ENCODE results near the gene RICTOR.

The RICTOR gene

DNA sequence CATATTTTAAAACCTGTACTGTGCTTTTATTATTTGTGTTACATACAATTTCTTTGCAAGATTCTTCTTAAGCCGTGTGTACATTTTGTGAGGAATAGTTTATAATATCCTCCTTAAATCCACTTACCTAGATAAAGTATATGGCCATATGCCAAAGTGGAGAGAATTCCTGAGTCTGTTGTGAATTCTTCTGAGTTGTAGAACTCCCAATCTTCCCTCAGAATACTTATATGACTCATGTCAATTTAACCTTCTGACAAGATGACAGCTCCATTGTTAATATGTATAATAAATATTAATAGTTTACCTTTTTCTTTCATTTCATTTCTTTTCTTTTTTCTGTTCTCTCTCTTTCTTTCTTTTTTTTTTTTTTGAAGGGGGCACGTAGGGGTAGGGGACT, 6.0 kb upstream of the RICTOR start:
- Histone ChIP-seq H3K4me3 (ENCODE audit: low read depth, low read length) (no peak overlapping the region), H3K36me3 (ENCODE audit: control insufficient read depth in 2 of 2, insufficient read depth in 1 of 2, low read length in 2 of 2) (no peaks in the 10 kb centered on the region), H3K4me1 (ENCODE audit: control insufficient read depth, insufficient read depth, low read length) (peaks cover 8% of the 10 kb centered on the region; the same call in 1 of the 2 replicates), H3K27ac (ENCODE audit: extremely low read depth, low read depth, low read length) (no peak overlapping the region), H3K9me3 (ENCODE audit: control insufficient read depth, insufficient read depth, low read depth, low read length) (no peaks in the 10 kb centered on the region)
- CTCF ChIA-PET = interaction anchor here (0.6 to 3.8 kb wide), 43 partner anchors 8 to 697 kb away, joined by 3 to 46 read pairs (median 4); no protein-coding TSS in a partner anchor
- TF ChIP-seq HOXA7 (CRISPR knock-in tag; IDR thresholded peaks at IDR 0.05; ENCODE audit: borderline replicate concordance) (no peak), ZNF366 (tag by site-specific recombination; conservative IDR thresholded peaks at IDR 0.05) (0 out of 2 replicates have a peak, but pooled peaks have one; percentile 26), ZNF670 (tag by site-specific recombination; IDR thresholded peaks at IDR 0.05; ENCODE audit: low read depth) (no peak), GLI2 (tag by site-specific recombination; IDR thresholded peaks at IDR 0.05; ENCODE audit: borderline replicate concordance, low read depth) (no peak)
- TF ChIP-seq, protein P1, sequence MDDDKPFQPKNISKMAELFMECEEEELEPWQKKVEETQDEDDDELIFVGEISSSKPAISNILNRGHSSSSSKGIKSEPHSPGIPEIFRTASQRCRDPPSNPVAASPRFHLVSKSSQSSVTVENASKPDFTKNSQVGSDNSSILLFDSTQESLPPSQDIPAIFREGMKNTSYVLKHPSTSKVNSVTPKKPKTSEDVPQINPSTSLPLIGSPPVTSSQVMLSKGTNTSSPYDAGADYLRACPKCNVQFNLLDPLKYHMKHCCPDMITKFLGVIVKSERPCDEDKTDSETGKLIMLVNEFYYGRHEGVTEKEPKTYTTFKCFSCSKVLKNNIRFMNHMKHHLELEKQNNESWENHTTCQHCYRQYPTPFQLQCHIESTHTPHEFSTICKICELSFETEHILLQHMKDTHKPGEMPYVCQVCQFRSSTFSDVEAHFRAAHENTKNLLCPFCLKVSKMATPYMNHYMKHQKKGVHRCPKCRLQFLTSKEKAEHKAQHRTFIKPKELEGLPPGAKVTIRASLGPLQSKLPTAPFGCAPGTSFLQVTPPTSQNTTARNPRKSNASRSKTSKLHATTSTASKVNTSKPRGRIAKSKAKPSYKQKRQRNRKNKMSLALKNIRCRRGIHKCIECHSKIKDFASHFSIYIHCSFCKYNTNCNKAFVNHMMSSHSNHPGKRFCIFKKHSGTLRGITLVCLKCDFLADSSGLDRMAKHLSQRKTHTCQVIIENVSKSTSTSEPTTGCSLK (tag by site-specific recombination; IDR thresholded peaks at IDR 0.05) = no peak
- POLR2A ChIA-PET = interaction anchor here (0.7 kb wide), 2 partner anchors 231 to 625 kb away, joined by 3 to 4 read pairs; no protein-coding TSS in a partner anchor

DNA sequence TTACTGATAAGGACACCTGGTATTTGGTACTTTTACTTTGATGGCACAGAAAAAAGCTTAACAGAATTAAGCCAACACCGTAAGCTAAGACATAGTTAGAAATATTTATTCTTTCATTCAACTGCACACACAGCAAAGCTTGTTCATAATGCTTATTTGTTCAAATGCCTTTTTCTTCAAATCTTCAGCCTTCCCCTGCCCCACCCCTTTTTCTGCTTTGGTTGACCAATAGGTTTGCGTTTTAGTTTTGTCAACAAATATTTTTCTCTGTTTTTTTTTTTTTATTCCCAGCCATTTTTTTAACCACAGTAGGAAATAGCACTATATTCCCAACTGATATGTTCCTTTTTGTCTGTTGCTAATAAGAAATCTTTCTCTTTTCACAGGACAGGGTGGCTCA, 4.9 kb upstream of the RICTOR start:
- POLR2A ChIA-PET = no interaction called here
- TF ChIP-seq, protein P2, sequence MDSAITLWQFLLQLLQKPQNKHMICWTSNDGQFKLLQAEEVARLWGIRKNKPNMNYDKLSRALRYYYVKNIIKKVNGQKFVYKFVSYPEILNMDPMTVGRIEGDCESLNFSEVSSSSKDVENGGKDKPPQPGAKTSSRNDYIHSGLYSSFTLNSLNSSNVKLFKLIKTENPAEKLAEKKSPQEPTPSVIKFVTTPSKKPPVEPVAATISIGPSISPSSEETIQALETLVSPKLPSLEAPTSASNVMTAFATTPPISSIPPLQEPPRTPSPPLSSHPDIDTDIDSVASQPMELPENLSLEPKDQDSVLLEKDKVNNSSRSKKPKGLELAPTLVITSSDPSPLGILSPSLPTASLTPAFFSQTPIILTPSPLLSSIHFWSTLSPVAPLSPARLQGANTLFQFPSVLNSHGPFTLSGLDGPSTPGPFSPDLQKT (IDR thresholded peaks at IDR 0.05; ENCODE audit: borderline replicate concordance, low read depth, low read length) = no peak
- TF ChIP-seq MYNN (tag by site-specific recombination; IDR thresholded peaks at IDR 0.05; ENCODE audit: borderline replicate concordance) (no peak), ZNF610 (tag by site-specific recombination; IDR thresholded peaks at IDR 0.05; ENCODE audit: borderline replicate concordance) (no peak), SP3 (tag by site-specific recombination; IDR thresholded peaks at IDR 0.05) (no peak), KLF9 (tag by site-specific recombination; IDR thresholded peaks at IDR 0.05; ENCODE audit: low read depth) (0 out of 2 replicates have a peak, but pooled peaks have one; percentile 22), KLF7 (tag by site-specific recombination; IDR thresholded peaks at IDR 0.05; ENCODE audit: borderline replicate concordance) (no peak)

DNA sequence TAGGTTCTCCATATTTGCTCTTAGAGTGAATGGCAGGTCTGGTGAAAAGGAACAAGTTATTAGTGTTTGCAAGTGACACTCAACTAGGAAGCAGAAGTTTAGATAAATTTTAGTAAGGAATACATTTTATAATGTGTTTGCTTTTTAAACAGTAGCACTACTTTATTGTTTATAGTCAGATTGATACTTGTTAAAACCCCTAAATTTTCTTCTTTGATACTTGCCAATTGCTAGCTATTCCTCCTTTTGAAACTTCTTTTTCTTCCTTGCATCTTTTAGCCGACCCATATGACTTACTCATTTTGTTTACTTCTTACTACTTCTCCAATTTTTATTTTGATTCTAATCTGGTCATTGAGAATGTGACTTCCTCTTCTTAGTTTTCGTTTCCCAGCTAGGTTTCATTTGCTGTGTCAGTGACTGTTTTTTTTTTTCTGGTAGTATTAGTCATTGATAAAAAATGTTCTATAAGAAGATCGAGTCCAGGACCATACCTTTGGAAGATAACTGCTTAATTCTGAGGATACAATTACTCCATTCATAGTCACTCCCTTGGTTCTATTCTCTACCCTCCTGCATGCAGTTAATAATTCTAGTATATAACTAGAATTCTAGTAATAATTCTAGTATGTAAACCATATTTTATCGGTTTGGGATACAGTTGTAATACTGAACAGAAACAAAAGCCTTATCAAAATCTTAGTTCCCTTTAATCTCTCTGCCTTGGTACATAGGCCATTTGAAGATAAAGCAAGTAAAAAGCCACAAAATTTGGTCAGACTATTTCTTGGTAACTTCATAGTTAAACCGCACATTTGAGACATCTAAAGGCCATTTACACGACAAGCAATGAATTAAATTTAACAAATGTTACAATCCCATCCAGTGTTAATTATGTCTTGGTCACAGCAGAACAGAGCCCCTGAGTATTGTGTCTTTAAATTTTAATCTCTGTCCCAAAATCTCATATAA, 2.8 kb upstream of the RICTOR start:
- no peak for TF ChIP-seq ZBTB7A (tag by site-specific recombination; IDR thresholded peaks at IDR 0.05; ENCODE audit: low read depth)
- TF ChIP-seq ZNF658 (tag by site-specific recombination; IDR thresholded peaks at IDR 0.05) = no peak
- 0 out of 2 replicates have a peak, but pooled peaks have one; percentile 21 for TF ChIP-seq PRDM1 (tag by site-specific recombination; IDR thresholded peaks at IDR 0.05)
- TF ChIP-seq ZNF707 (tag by site-specific recombination; IDR thresholded peaks at IDR 0.05) = no peak
- TF ChIP-seq ZNF335 (tag by site-specific recombination; conservative IDR thresholded peaks at IDR 0.05) = peak; percentile 35; the same call in 1 of the 2 replicates
- TF ChIP-seq KLF8 (tag by site-specific recombination; IDR thresholded peaks at IDR 0.05) = 0 out of 2 replicates have a peak, but pooled peaks have one; percentile 31
- TF ChIP-seq ZNF76 (tag by site-specific recombination; IDR thresholded peaks at IDR 0.05; ENCODE audit: borderline replicate concordance, low read depth) = no peak
- no peak for TF ChIP-seq GLI2 (tag by site-specific recombination; IDR thresholded peaks at IDR 0.05; ENCODE audit: borderline replicate concordance, low read depth)
- no peak for TF ChIP-seq REPIN1 (tag by site-specific recombination; IDR thresholded peaks at IDR 0.05; ENCODE audit: low read depth)
- TF ChIP-seq KLF1 (tag by site-specific recombination; IDR thresholded peaks at IDR 0.05) = no peak
- TF ChIP-seq ZFP37 (tag by site-specific recombination; IDR thresholded peaks at IDR 0.05) = 0 out of 2 replicates have a peak, but pooled peaks have one; percentile 31
- TF ChIP-seq, protein P3, sequence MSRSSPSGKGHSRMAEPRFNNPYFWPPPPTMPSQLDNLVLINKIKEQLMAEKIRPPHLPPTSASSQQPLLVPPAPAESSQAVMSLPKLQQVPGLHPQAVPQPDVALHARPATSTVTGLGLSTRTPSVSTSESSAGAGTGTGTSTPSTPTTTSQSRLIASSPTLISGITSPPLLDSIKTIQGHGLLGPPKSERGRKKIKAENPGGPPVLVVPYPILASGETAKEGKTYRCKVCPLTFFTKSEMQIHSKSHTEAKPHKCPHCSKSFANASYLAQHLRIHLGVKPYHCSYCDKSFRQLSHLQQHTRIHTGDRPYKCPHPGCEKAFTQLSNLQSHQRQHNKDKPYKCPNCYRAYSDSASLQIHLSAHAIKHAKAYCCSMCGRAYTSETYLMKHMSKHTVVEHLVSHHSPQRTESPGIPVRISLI (tag by site-specific recombination; IDR thresholded peaks at IDR 0.05) = peak; percentile 72; the same call in 1 of the 2 replicates
- TF ChIP-seq FEZF1 (tag by site-specific recombination; IDR thresholded peaks at IDR 0.05) = no peak
- TF ChIP-seq ZNF37A (tag by site-specific recombination; IDR thresholded peaks at IDR 0.05) = 0 out of 2 replicates have a peak, but pooled peaks have one; percentile 15
- peak; percentile 60 for TF ChIP-seq ZNF629 (tag by site-specific recombination; IDR thresholded peaks at IDR 0.05)
- no peak for TF ChIP-seq ZFP69B (tag by site-specific recombination; IDR thresholded peaks at IDR 0.05)
- H3K27ac ChIP-seq (ENCODE audit: extremely low read depth, low read depth, low read length) = no peak overlapping the region
- H3K4me3 ChIP-seq (ENCODE audit: low read depth, low read length) = no peak overlapping the region
- peaks cover 12% of the 10 kb centered on the region; the same call in 1 of the 2 replicates for H3K4me1 ChIP-seq (ENCODE audit: control insufficient read depth, insufficient read depth, low read length)
- H3K36me3 ChIP-seq (ENCODE audit: control insufficient read depth in 2 of 2, insufficient read depth in 1 of 2, low read length in 2 of 2) = no peaks in the 10 kb centered on the region
- POLR2A ChIA-PET = no interaction called here
- CTCF ChIA-PET = interaction anchor here (0.6 to 1.7 kb wide), 3 partner anchors 14 to 156 kb away, joined by 3 to 5 read pairs (median 5); no protein-coding TSS in a partner anchor
- H3K9me3 ChIP-seq (ENCODE audit: control insufficient read depth, insufficient read depth, low read depth, low read length) = no peaks in the 10 kb centered on the region

More for the DNA sequence above, 4.9 kb upstream of the RICTOR start:
- Histone ChIP-seq H3K27ac (ENCODE audit: extremely low read depth, low read depth, low read length) (no peak overlapping the region), H3K4me3 (ENCODE audit: low read depth, low read length) (no peak overlapping the region), H3K36me3 (ENCODE audit: control insufficient read depth in 2 of 2, insufficient read depth in 1 of 2, low read length in 2 of 2) (no peaks in the 10 kb centered on the region), H3K9me3 (ENCODE audit: control insufficient read depth, insufficient read depth, low read depth, low read length) (no peaks in the 10 kb centered on the region), H3K4me1 (ENCODE audit: control insufficient read depth, insufficient read depth, low read length) (peaks cover 8% of the 10 kb centered on the region; the same call in 1 of the 2 replicates)
- CTCF ChIA-PET = interaction anchor here (0.6 to 3.8 kb wide), 9 partner anchors 11 to 659 kb away, joined by 3 to 46 read pairs (median 11); no protein-coding TSS in a partner anchor
